Ovary (tissue), 9 donors: ENCODE measurements around the gene SHISA9. TPM values are rescaled to one million over a fixed set of nuclear protein-coding genes. Genes with fewer than 3 reads are reported as not detected.

ENCODE experiments used
- DNase-seq, 5 donors: peaks; one replicate each; pipeline ENCODE4 v3.0.0-alpha.2; 2019 to 2020
- H3K27ac ChIP-seq, 2 donors: fragments of 200-600 bp; one replicate each; pipeline versions ENCODE4 v1.5.1 to v1.8.0; 2019 to 2022
- H3K27me3 ChIP-seq: fragments of 200-600 bp; one replicate; pipeline ENCODE4 v1.8.0; 2022
- H3K36me3 ChIP-seq: fragments of 200-600 bp; sonication (generic); one replicate; pipeline ENCODE4 v1.5.1; 2019
- H3K4me1 ChIP-seq: one replicate; pipeline ENCODE4 v1.8.1; 2013; ENCODE audit warnings: mild to moderate bottlenecking, moderate library complexity; ENCODE audit not compliant: insufficient read depth
- H3K4me3 ChIP-seq: fragments of 200-600 bp; sonication (generic); one replicate; pipeline ENCODE4 v1.5.1; 2017
- H3K9me3 ChIP-seq, 2 donors: fragments of 200-600 bp in 1 of 2; sonication (generic) in 1 of 2; one replicate each; pipeline versions ENCODE4 v1.5.1 to v1.8.1; 2013 to 2019; ENCODE audit warnings: mild to moderate bottlenecking in 1 of 2, moderate library complexity in 1 of 2
- EP300 ChIP-seq: sonication (generic); formaldehyde crosslinking; IDR thresholded peaks from one replicate; pipeline ENCODE4 v1.6.1; 2017; ENCODE audit warnings: antibody characterized with exemption
- POLR2A ChIP-seq: fragments of 450-650 bp; IDR thresholded peaks from one replicate; pipeline ENCODE4 v1.6.1; 2017; ENCODE audit warnings: antibody characterized with exemption, mild to moderate bottlenecking, moderate library complexity
- WGBS, 3 donors: extraction: QIAGEN DNeasy Blood & Tissue Kit in 1 of 3; methylation state at CpG; one replicate each; pipeline versions ENCODE4 v1.1.5 to v1.1.7; 2013 to 2017; 5-methylcytosine and 5-hydroxymethylcytosine counted together
- intact Hi-C, 4 donors: fragments of 100-400 bp; cut with DNase I; formaldehyde crosslinking; loops; one replicate each; pipeline versions ENCODE4 v1.11.0 to v1.15.1; 2022 to 2023
- polyA plus RNA-seq, 2 donors: library from polyadenylated mRNA; stranded (reverse); fragments of 200-250 nt in 1 of 2; fragments of 350-450 nt in 1 of 2; fragmentation: Illumina TruSeq in 1 of 2; extraction: RNeasy Lipid Tissue Mini Kit (QIAGEN cat#74804) in 1 of 2; gene quantifications; one replicate each; pipeline ENCODE4 v1.2.3, GENCODE V29; 2013 to 2014
- total RNA-seq, 7 donors: library from RNA; depleted of rRNA in 2 of 7; stranded (reverse); fragments of >200 nt in 2 of 7; fragmentation: NEBNext Ultra II Directional in 3 of 7; extraction: Animal tissue kit (Norgen Biotek cat#: 25700) in 3 of 7; gene quantifications; one replicate each; pipeline versions ENCODE4 v1.1.0 to v1.2.4, GENCODE V29; 2016 to 2023
- TF ChIP-seq, protein P1 (sequence below), 3 donors: fragments of 450-650 bp in 2 of 3; fragments of 200-600 bp in 1 of 3; IDR thresholded peaks; one replicate each; pipeline versions ENCODE4 v1.5.1 to v1.8.0; 2016 to 2022; ENCODE audit warnings: antibody characterized with exemption in 3 of 3, mild to moderate bottlenecking in 1 of 3
- donor health status: DM: no; HTN: no; CAD: no; lungs with moderate emphysema.
- donor health status: DM: no; HTN: no; CAD: no.
- donor health status: Bipolar disorder and iron deficiency.
- donor health status: DM: yes; HTN: yes; CAD: no.
- donor health status: DM: no; HTN: no; CAD: no.
- donor health status: DM: yes; HTN: yes; CAD: no.

Gene SHISA9
- total and polyA plus RNA-seq, 9 donors = 0.03 to 0.47 (median 0.12) TPM; not detected in 3

DNA sequence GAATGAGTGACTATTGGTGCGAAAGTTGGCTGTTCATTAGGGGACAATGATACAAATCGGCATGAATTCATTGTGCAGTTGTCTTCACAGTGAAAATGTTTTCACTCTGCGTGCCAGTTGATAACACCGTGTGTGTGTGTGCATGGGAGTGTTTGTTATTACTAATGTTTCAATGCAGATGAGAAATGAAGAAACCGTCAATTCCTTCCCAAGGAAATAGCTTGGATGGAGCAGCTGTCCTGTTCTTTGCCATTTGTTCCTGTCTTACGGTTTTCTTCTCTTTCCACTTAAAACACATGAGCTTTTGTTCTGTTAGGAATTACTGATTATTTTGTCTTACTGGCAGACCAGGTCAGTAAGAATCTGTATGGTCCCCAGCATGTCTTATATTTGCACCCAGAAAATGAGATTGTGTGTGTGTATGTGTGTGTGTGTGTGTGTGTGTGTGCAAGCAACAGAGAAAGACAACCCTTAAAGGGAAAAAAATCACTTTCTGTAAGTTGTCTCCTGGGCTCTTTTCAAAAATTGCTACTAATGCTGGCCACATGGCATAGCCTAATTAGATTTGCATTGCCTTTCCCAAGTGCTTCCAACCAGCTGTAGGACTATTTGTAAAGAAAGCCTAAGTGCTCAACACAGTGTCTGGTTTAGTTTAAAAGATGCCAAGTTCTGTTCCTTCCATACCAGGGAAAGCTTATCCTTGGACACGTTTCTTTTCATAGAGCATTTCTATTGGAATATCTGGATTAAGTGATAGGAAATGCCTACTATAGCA, 23.8 kb downstream of the SHISA9 start:
- H3K9me3 ChIP-seq = no peaks in the 10 kb centered on the region
- H3K4me1 ChIP-seq = no peaks in the 10 kb centered on the region
- no peak for TF ChIP-seq EP300
- TF ChIP-seq, protein P1, sequence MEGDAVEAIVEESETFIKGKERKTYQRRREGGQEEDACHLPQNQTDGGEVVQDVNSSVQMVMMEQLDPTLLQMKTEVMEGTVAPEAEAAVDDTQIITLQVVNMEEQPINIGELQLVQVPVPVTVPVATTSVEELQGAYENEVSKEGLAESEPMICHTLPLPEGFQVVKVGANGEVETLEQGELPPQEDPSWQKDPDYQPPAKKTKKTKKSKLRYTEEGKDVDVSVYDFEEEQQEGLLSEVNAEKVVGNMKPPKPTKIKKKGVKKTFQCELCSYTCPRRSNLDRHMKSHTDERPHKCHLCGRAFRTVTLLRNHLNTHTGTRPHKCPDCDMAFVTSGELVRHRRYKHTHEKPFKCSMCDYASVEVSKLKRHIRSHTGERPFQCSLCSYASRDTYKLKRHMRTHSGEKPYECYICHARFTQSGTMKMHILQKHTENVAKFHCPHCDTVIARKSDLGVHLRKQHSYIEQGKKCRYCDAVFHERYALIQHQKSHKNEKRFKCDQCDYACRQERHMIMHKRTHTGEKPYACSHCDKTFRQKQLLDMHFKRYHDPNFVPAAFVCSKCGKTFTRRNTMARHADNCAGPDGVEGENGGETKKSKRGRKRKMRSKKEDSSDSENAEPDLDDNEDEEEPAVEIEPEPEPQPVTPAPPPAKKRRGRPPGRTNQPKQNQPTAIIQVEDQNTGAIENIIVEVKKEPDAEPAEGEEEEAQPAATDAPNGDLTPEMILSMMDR (IDR thresholded peaks at IDR 0.05) = no peak
- TF ChIP-seq POLR2A = no peak
- WGBS, 3 donors = 47 to 59% (median 57%) methylated on average over 7 of the region's 7 CpGs
- DNase-seq = no peak
- H3K27ac ChIP-seq = no peak overlapping the region
- intact Hi-C loops = no loop called here
- no peak overlapping the region for H3K4me3 ChIP-seq
- H3K27me3 ChIP-seq = no peaks in the 10 kb centered on the region
- H3K36me3 ChIP-seq = no peaks in the 10 kb centered on the region

DNA sequence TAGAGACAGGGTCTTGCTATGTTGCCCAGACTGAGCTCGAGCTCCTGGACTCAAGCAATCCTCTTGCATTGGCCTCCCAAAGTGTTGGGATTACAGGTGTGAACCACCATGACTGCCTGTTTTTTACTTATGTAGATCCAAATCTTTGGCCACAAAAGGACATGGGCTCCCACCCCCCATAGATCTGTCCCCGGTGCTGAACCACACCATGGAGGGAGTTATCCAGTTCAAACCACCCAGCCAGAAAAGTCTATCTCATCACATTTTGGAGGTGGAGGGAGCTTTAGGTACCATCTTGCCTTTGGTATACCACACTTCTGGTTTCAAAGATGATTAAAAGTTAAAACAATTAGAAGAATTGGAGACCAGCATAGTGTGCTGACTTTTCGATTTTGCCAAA, 26.2 kb downstream of the SHISA9 start:
- H3K27me3 ChIP-seq = no peaks in the 10 kb centered on the region
- no peaks in the 10 kb centered on the region for H3K4me1 ChIP-seq
- no peaks in the 10 kb centered on the region for H3K36me3 ChIP-seq
- DNase-seq = no peak
- no peak overlapping the region for H3K27ac ChIP-seq
- H3K4me3 ChIP-seq = no peak overlapping the region
- intact Hi-C loops = no loop called here
- 77 to 88% (median 82%) methylated on average over 3 of the region's 3 CpGs for WGBS, 3 donors
- TF ChIP-seq POLR2A (no peak), EP300 (no peak)
- TF ChIP-seq, protein P1 (IDR thresholded peaks at IDR 0.05) = no peak
- no peaks in the 10 kb centered on the region for H3K9me3 ChIP-seq

DNA sequence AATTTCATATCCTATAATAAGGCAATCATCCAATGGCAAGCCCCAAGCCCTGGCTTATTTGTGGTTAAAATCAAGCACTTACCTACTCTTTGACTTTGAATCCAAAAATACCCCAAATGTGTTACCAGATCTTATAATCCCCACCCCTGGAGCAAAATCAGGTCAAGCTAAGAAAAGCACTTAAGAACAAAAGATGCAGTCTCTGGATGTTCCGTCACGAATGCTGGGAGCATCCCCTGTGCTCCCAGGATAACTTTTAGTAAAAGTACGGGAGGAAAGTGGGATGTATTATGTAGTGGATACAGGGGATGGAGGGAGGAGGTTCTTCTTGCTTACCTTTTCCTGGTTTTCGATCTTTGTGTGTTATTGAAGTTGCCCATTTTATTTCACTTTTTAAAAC, 29.5 kb downstream of the SHISA9 start:
- TF ChIP-seq, protein P1 (IDR thresholded peaks at IDR 0.05) = no peak
- TF ChIP-seq POLR2A (no peak), EP300 (no peak)
- DNase-seq = no peak
- Histone ChIP-seq H3K27me3 (no peaks in the 10 kb centered on the region), H3K4me1 (no peaks in the 10 kb centered on the region), H3K9me3 (no peaks in the 10 kb centered on the region), H3K27ac (no peak overlapping the region), H3K36me3 (no peaks in the 10 kb centered on the region), H3K4me3 (no peak overlapping the region)
- intact Hi-C loops = no loop called here
- WGBS, 3 donors = 75 to 90% (median 77%) methylated on average over 4 of the region's 4 CpGs

DNA sequence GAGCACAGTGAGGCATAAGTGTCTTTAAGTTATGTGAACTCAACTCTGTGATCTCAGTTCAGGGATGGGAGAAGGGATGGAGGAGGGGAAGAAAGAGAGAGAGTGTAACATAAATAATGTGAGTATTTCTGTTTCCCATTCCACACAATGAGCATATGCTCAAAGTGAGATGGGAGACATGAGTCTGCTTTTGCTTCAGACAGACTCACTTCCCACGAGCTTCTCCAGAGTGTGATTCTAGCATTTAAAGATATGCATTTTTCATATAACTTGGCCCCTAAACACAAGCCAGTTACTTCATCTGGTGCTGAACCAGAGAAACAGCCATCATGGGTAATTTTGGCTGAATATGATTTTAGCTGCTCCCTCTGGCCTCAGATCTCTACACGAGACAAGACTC, 35.0 kb downstream of the SHISA9 start:
- intact Hi-C loops = no loop called here

More for the DNA sequence above, 35.0 kb downstream of the SHISA9 start:
- no peak overlapping the region for H3K27ac ChIP-seq
- 54 to 73% (median 58%) methylated on average over 2 of the region's 2 CpGs for WGBS, 3 donors
- no peaks in the 10 kb centered on the region for H3K36me3 ChIP-seq
- no peaks in the 10 kb centered on the region for H3K4me1 ChIP-seq
- TF ChIP-seq, protein P1 (IDR thresholded peaks at IDR 0.05) = no peak
- TF ChIP-seq EP300 (no peak), POLR2A (no peak)
- H3K9me3 ChIP-seq = no peaks in the 10 kb centered on the region
- no peak overlapping the region for H3K4me3 ChIP-seq
- no peaks in the 10 kb centered on the region for H3K27me3 ChIP-seq
- no peak for DNase-seq
